Suprapubic skin (tissue), 4 donors: ENCODE data around the gene CAMSAP1. TPM values are rescaled to one million over a fixed set of nuclear protein-coding genes. Genes with fewer than 3 reads are reported as not detected.

Source experiments
- DNase-seq, 2 donors: peaks; one replicate each; pipeline ENCODE4 v3.0.0-alpha.2; 2019; ENCODE audit warnings: low spot score in 2 of 2
- H3K27ac ChIP-seq: fragments of 200-600 bp; sonication (generic); one replicate; pipeline ENCODE4 v1.5.1; 2019
- H3K27me3 ChIP-seq: fragments of 200-600 bp; sonication (generic); one replicate; pipeline ENCODE4 v1.5.1; 2019
- H3K36me3 ChIP-seq: fragments of 200-600 bp; sonication (generic); one replicate; pipeline ENCODE4 v1.5.1; 2019
- H3K4me1 ChIP-seq: fragments of 200-600 bp; sonication (generic); one replicate; pipeline ENCODE4 v1.5.1; 2019
- H3K4me3 ChIP-seq: fragments of 200-600 bp; sonication (generic); one replicate; pipeline ENCODE4 v1.5.1; 2019; ENCODE audit warnings: mild to moderate bottlenecking
- H3K9me3 ChIP-seq: fragments of 200-600 bp; sonication (generic); one replicate; pipeline ENCODE4 v1.5.1; 2019
- CTCF ChIP-seq, 2 donors: fragments of 200-600 bp in 1 of 2; fragments of 450-650 bp in 1 of 2; sonication (generic) in 1 of 2; IDR thresholded peaks; one replicate each; pipeline ENCODE4 v1.5.1; 2016 to 2019; ENCODE audit warnings: antibody characterized with exemption in 2 of 2, mild to moderate bottlenecking in 1 of 2, moderate library complexity in 1 of 2
- EP300 ChIP-seq: sonication (generic); formaldehyde crosslinking; IDR thresholded peaks from one replicate; pipeline ENCODE4 v1.6.1; 2017; ENCODE audit warnings: antibody characterized with exemption
- POLR2A ChIP-seq, 2 donors: fragments of 450-650 bp; IDR thresholded peaks; one replicate each; pipeline ENCODE4 v1.6.1; 2017; ENCODE audit warnings: antibody characterized with exemption in 2 of 2, mild to moderate bottlenecking in 2 of 2, moderate library complexity in 2 of 2
- POLR2AphosphoS5 ChIP-seq, 3 donors: sonication (generic); formaldehyde crosslinking; IDR thresholded peaks; one replicate each; pipeline ENCODE4 v1.6.1; 2017; ENCODE audit warnings: antibody characterized with exemption in 3 of 3
- WGBS: methylation state at CpG from one replicate; pipeline ENCODE4 v1.1.5; 2018; 5-methylcytosine and 5-hydroxymethylcytosine counted together
- total RNA-seq, 4 donors: library from RNA; depleted of rRNA; stranded (reverse); fragments of >200 nt; gene quantifications; one replicate each; pipeline ENCODE4 v1.1.0, GENCODE V29; 2016

Gene CAMSAP1
- total RNA-seq, 4 donors from 2014 or later: 42.0 to 58.3 (median 54.9) TPM

- TF ChIP-seq CTCF (IDR thresholded peaks at IDR 0.05): no peak
- no peak for TF ChIP-seq EP300
- no peak overlapping the region for H3K4me3 ChIP-seq
- no peak overlapping the region for H3K27ac ChIP-seq
- no peak for DNase-seq
- H3K4me1 ChIP-seq: no peaks in the 10 kb centered on the region
- 100% methylated on average over 2 of the region's 16 CpGs for WGBS
- H3K36me3 ChIP-seq: no peaks in the 10 kb centered on the region
- no peaks in the 10 kb centered on the region for H3K9me3 ChIP-seq
- peaks cover 30% of the 10 kb centered on the region for H3K27me3 ChIP-seq
Observed at GRCh38 chr9:135780086-135780485, 127.3 kb downstream of the CAMSAP1 start.

- H3K4me3 ChIP-seq: no peak overlapping the region
- H3K4me1 ChIP-seq: no peaks in the 10 kb centered on the region
- no peaks in the 10 kb centered on the region for H3K9me3 ChIP-seq
- no peak for DNase-seq
- H3K27ac ChIP-seq: no peak overlapping the region
- H3K27me3 ChIP-seq: peaks cover 25% of the 10 kb centered on the region
- TF ChIP-seq POLR2AphosphoS5 (IDR thresholded peaks at IDR 0.05) (no peak), EP300 (no peak), CTCF (IDR thresholded peaks at IDR 0.05) (no peak), POLR2A (IDR thresholded peaks at IDR 0.05) (no peak)
- 91% methylated on average over 6 of the region's 14 CpGs for WGBS
- no peaks in the 10 kb centered on the region for H3K36me3 ChIP-seq
Observed at GRCh38 chr9:135779571-135779970, 127.8 kb downstream of the CAMSAP1 start.

- H3K27ac ChIP-seq: no peak overlapping the region
- WGBS: 100% methylated on average over 1 of the region's 19 CpGs
- H3K4me1 ChIP-seq: no peaks in the 10 kb centered on the region
- TF ChIP-seq CTCF (IDR thresholded peaks at IDR 0.05): no peak
- no peak for TF ChIP-seq EP300
- no peak for DNase-seq
- no peak overlapping the region for H3K4me3 ChIP-seq
- peaks cover 24% of the 10 kb centered on the region for H3K27me3 ChIP-seq
- H3K9me3 ChIP-seq: no peaks in the 10 kb centered on the region
- H3K36me3 ChIP-seq: no peaks in the 10 kb centered on the region
Observed at GRCh38 chr9:135778421-135778820, 128.9 kb downstream of the CAMSAP1 start.

GRCh38 chr9:135777623-135778177, 129.6 kb downstream of the CAMSAP1 start:
- Histone ChIP-seq H3K9me3 (no peaks in the 10 kb centered on the region), H3K4me1 (no peaks in the 10 kb centered on the region), H3K27ac (no peak overlapping the region), H3K4me3 (no peak overlapping the region), H3K36me3 (no peaks in the 10 kb centered on the region), H3K27me3 (peaks cover 19% of the 10 kb centered on the region)
- TF ChIP-seq POLR2AphosphoS5 (IDR thresholded peaks at IDR 0.05) (no peak), EP300 (no peak), CTCF (IDR thresholded peaks at IDR 0.05) (no peak), POLR2A (IDR thresholded peaks at IDR 0.05) (no peak)
- DNase-seq: no peak

- Histone ChIP-seq H3K4me3 (no peak overlapping the region), H3K27ac (no peak overlapping the region), H3K4me1 (no peaks in the 10 kb centered on the region), H3K27me3 (peaks cover 19% of the 10 kb centered on the region), H3K36me3 (no peaks in the 10 kb centered on the region), H3K9me3 (no peaks in the 10 kb centered on the region)
- 57% methylated on average over 6 of the region's 25 CpGs for WGBS
- DNase-seq: no peak
- TF ChIP-seq CTCF (IDR thresholded peaks at IDR 0.05): no peak
- no peak for TF ChIP-seq EP300
- no peak for TF ChIP-seq POLR2AphosphoS5 (IDR thresholded peaks at IDR 0.05)
- no peak for TF ChIP-seq POLR2A (IDR thresholded peaks at IDR 0.05)
Observed at GRCh38 chr9:135776893-135777622, 130.3 kb downstream of the CAMSAP1 start.
